A204.1 (cell line): ENCODE results near the gene AP3D1.

ENCODE experiments used
- FAIRE-seq: peaks from 2 replicates; lab custom pipeline; 2012; peaks lifted over from hg19 to GRCh38; lab: Jason Lieb, UNC

The AP3D1 gene

GRCh38 chr19:2180881-2181632 is 29.7 kb upstream of the AP3D1 start:
- no peak for FAIRE-seq

GRCh38 chr19:2180114-2180513 is 28.7 kb upstream of the AP3D1 start:
- no peak for FAIRE-seq

DNA sequence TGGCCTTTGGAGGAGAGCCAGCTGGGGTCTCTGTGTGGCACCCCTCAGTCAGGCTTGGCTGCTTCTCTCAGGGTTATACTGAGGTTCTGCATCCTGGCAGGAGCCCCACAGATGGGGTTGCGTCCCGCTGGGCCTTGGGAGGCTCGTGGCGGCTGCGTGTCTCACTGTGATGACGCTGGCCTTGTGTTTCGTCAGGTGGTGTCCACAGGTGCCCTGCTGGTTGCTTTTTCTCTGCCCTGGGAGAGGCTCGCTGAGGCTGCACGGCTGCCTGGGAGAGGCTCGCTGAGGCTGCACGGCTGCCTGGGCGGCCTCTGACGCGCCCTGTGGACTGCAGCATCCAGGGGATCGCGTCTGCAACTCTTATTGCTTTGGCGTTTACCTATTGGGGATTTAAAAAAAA is 27.7 kb upstream of the AP3D1 start:
- FAIRE-seq, result no peak

DNA sequence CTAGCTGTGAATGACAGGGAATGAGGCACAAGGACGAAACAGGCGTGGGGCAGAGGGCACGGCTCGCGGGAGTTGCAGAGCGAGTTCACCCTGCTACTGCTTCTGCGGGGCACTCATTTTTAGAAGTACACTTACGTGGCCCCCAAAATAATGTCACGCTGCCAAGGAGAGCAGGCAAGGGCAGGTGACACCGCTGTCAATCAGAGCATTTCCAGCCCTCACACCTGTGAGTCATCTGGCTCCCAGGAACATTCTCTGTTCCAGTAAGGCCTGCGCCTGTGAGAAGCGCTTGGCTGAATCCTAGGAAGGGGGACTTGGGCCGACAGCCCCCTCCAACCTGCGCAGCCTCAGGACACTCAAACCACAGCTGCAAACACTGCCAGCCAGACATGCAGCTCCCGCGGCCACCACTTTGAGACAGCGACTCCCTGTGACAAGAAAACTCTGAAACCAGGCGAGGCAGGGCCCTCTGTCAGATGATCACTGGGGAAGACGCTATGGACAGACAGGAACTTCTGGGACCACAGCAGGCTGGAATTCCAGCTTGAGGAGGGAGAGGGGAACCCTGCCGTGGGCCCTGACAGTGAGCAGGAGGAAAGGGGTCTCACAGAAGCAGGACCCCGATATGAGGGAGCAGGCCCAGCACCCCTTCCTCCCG is 25.1 kb upstream of the AP3D1 start:
- no peak for FAIRE-seq

GRCh38 chr19:2175742-2176141 is 24.4 kb upstream of the AP3D1 start:
- no peak for FAIRE-seq

GRCh38 chr19:2173767-2174577 is 22.6 kb upstream of the AP3D1 start:
- FAIRE-seq, result no peak

- FAIRE-seq, result no peak
Measured at GRCh38 chr19:2173388-2173766, 22.0 kb upstream of the AP3D1 start.

- FAIRE-seq, result no peak
Measured at GRCh38 chr19:2171349-2172145, 20.2 kb upstream of the AP3D1 start.

DNA sequence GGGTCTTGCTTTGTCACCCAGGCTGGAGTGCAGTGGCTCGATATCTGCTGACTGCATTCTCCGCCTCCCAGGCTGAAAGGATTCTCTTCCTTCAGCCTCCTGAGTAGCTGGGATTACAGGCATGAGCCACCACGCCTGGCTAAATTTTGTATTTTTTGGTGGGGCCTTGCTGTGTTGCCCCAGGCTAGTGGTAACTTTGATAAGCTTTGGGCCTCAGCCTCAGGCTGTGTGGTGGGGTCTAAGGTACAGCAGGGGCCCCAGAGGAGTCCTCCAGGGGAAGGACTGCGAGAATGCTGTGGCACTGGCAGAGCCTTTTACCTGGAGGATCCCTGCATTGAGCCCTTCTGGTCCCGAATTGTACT is 19.6 kb upstream of the AP3D1 start:
- no peak for FAIRE-seq

DNA sequence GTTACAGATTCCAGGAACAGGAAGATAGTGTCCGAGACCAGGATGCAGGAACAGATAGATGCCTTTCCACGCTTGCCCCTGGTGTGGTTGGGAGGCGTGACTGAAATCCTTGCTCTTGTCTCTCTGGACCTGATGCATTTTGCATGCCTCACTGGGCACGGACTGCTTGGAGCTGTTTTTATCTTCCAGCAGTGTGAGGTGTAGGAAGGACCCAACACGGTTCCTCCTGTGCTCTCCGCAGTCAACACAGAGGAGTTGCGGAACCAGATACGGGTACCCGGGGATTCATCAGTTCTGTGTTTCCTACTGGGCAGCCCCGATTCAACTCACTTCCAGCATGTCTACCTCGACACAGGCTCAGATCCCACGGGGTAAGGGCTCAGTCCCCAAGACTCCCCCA is 18.9 kb upstream of the AP3D1 start:
- no peak for FAIRE-seq

DNA sequence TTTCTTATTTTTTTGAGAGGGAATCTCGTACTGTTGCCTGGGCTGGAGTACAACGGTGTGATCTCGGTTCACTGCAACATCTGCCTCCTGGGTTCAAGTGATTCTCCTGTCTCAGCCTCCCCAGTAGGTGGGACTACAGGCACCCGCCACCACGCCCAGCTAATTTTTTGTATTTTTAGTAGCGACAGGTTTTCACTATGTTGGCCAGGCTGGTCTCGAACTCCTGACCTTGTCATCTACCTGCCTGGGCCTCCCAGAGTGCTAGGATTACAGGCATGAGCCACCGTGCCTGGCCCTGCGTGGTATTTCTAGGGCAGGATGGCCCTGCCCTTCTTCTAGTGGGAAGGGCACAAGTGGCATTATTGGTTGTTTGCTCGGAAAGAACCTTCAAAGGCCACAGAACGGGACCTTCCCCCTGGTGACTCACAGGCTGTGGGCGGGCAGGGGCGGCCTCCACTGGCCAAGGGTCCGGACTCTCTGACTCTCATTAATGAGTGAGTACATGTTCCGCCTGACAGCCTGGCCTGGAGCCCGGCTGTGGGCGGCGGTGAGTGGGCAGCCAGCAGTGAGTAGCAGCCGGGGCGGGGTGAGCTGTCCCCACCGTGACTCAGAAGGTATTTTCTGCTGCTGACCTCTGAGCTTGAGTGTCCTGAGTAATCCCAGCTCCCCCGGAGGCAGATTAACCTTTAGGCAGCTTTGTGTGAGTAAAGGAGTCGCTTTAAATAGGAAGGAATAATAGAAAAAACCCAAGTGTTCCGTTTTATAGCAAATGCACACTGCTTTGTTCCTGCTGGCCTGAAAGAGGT is 17.5 kb upstream of the AP3D1 start:
- FAIRE-seq, result peak; percentile 11

DNA sequence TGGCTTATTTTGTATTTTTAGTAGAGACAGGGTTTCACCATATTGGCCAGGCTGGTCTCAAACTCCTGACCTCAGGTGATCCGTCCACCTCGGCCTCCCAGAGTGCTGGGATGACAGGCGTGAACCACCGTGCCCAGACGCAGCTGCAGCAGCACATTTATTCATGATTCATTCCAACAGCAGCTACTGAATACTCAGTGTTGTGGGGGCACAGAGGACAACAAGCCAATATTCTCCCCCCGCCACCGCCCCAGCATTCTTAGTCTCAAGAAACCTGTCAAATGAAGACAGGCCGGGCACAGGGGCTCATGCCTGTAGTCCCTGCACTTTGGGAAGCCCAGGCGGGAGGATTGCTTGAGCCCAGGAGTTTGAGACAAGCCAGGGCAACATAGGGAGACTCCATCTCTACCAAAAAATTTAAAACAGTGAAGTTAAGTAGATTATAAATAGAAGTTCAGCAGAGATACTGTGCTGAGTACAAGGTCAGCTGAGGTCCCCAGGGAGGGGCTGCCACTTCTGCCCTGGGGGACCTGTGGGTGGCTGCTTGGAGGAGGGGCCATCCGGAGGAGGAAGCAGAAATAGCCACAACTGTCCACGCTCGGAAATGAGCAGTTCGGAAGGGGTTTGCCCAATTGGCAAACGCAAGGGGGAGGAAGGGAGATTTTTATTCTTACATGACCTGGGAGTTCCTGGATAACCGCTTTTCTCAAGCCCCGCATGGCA is 16.7 kb upstream of the AP3D1 start:
- FAIRE-seq, result no peak

DNA sequence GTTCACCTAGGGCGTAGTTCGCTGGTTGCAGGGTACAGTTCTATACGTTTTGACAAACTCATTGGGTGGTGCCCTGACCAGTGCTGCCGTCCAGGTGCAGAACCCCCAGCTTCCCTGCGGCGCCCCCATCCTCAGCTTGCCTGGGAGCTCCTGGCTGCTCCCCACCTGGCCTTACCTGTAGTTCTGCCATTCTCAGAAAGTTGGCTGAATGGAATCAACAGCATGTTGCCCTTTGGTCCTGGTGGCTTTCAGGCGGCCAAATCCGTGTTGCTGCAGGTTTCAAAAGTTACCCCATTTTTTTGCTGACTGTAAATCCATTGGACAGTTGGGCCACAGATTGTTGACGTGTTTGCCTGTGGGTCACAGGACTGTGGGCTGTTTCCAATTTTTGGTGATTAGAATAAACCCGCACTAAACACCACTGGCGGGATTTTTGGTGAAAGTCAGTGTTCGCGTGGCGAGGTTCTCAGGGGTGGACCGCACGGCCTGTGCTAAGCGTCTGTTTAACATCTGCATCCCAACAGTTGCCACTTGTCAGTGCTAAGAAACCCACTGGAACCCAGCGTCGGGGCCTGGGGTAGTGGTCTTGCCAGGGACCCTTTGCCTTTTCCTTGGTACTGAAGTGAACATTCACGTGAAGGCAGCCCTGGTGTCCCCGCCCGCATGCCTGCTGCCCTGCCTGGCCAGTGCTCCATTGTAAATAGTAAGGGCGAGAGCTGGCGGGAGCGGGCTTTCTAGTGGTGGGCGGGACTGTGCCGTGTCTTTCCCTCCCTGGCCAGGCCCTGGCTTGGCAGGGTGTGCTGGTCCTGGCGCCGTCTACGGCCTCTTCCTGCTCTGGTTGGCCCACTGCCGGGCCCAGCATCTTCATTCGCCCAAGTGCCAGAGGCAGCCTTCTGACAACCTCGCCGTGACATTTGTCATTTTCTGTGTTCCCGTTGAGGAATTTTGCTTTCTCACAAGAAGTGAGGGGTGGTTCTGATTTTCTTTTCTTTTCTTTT is 15.7 kb upstream of the AP3D1 start:
- no peak for FAIRE-seq

DNA sequence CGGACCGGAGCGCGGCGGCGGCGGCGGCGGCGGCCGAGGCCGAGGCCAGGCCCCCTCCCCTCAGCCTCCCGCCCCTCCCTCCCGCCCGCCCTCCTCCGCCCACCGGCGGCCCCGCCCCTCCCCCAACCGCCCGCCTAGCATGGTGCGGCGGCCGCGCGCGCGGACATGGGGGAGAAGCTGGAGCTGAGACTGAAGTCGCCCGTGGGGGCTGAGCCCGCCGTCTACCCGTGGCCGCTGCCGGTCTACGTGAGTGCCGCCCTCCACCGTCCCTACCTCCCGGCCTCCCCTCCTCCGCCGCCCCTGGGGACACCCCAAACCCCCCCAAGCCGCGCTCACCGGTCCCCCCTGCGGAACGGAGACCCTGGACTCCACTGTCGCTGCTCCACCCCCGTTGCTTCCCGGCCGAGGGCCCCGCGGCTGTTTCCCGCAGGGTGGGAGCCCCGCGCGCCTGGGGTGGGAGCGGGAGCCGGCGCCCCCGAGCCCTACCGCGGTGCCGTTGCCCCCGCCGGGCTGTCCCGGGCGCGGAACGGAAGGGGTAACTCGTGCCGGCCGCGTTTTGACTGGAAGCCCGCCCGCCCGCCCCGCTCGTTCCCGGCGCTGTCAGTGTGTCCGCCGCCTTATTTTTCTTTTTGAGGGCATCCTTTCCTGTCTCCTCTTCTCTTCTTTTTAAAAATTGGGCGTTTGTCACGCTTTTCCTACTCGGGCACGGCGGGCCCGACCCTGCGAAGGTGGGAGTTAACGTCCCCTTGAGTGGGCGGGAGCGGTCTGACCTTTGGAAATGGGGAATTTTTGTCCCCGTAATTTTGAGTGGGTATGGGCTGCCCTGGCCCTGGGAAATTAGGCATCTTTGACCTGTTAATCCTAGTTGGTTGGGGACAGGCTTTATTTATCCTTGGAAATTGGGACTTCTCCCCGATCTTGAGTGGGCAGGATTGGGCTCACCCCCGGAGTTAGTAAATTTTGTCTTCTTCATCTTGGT is 12.9 kb upstream of the AP3D1 start:
- FAIRE-seq, result no peak

- no peak for FAIRE-seq
Measured at GRCh38 chr19:2160379-2160778, 9.0 kb upstream of the AP3D1 start.

GRCh38 chr19:2157452-2157851 is 6.1 kb upstream of the AP3D1 start:
- FAIRE-seq, result no peak

DNA sequence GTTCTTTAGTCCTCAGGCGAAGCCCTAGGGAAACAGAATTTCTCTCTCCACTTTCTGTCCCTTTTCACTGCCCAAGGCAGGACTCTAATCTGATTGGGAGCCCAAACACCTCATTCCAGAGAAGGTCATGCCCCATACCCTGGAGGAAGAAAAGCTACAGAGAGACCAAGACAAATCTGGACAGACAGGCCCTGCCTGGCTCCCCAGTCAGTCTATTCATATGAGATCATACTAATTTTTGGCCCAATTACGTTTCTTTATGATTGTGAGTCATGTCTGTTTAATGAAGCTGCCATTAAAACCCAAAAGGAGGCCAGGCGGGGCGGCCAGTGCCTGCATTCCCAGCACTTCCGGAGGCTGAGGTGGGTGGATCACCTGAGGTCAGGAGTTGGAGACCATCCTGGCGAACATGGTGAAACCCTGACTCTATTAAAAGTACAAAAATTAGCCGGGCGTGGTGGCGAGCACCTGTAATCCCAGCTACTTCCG is 3.3 kb upstream of the AP3D1 start:
- no peak for FAIRE-seq

- FAIRE-seq, result no peak
Measured at GRCh38 chr19:2150794-2151338, 500 bp downstream of the AP3D1 start.
